ENCODE results near the gene PPP2R1B. TPM values are rescaled to one million over a fixed set of nuclear protein-coding genes. Genes with fewer than 3 reads are reported as not detected.
A peak's percentile ranks its signal among the peaks of the same experiment; 100 is the strongest.
"Not testable (repeated sequence)": the region's sequence is repeated elsewhere in the genome, so short reads cannot be mapped to it uniquely, and the experiment has no call there.

The PPP2R1B gene
- total RNA-seq, 2 experiments from 2014 or later: 39.1 to 53.9 TPM

- H3K4me1 Mint-ChIP-seq: peaks cover 4% of the 10 kb centered on the region
- H3K27me3 Mint-ChIP-seq: no peaks in the 10 kb centered on the region
- intact Hi-C loops (cut with DNase I, micrococcal nuclease): no loop called here
- no peak overlapping the region for H3K4me3 Mint-ChIP-seq
- DNase-seq (no peak), ATAC-seq (peak; percentile 23)
- no peak overlapping the region for H3K27ac Mint-ChIP-seq
- ChIA-PET CTCF (interaction anchor here (1.2 to 2.1 kb wide), 3 partner anchors 11 to 187 kb away, joined by 3 to 5 read pairs (median 3); no protein-coding TSS in a partner anchor), POLR2A (interaction anchor here (0.6 kb wide), 1 partner anchor 26 kb away, joined by 3 read pairs; no protein-coding TSS in a partner anchor)
- H3K36me3 Mint-ChIP-seq (ENCODE audit: low read depth): peaks cover 40% of the 10 kb centered on the region
- H3K9me3 Mint-ChIP-seq (ENCODE audit: low read depth): no peaks in the 10 kb centered on the region
These were observed 31.0 kb upstream of the PPP2R1B start for GRCh38 chr11:111797145-111797581.

GRCh38 chr11:111796696-111797095, 30.5 kb upstream of the PPP2R1B start:
- Mint-ChIP-seq H3K27ac (no peak overlapping the region), H3K4me1 (peaks cover 4% of the 10 kb centered on the region), H3K36me3 (ENCODE audit: low read depth) (peaks cover 35% of the 10 kb centered on the region), H3K27me3 (no peaks in the 10 kb centered on the region), H3K4me3 (no peak overlapping the region), H3K9me3 (ENCODE audit: low read depth) (no peaks in the 10 kb centered on the region)
- DNase-seq (no peak), ATAC-seq (no peak)
- intact Hi-C loops (cut with DNase I, micrococcal nuclease): no loop called here
- POLR2A ChIA-PET: interaction anchor here (0.6 kb wide), 1 partner anchor 26 kb away, joined by 3 read pairs; no protein-coding TSS in a partner anchor
- CTCF ChIA-PET: interaction anchor here (1.2 to 2.1 kb wide), 4 partner anchors 11 to 187 kb away, joined by 3 to 5 read pairs (median 3); no protein-coding TSS in a partner anchor

- intact Hi-C loops (cut with DNase I, micrococcal nuclease): no loop called here
- Mint-ChIP-seq H3K27me3 (no peaks in the 10 kb centered on the region), H3K4me3 (no peak overlapping the region), H3K4me1 (peaks cover 4% of the 10 kb centered on the region), H3K27ac (no peak overlapping the region), H3K36me3 (ENCODE audit: low read depth) (peaks cover 31% of the 10 kb centered on the region), H3K9me3 (ENCODE audit: low read depth) (no peaks in the 10 kb centered on the region)
- DNase-seq: no peak
- CTCF ChIA-PET: interaction anchor here (0.6 to 2.1 kb wide), 3 partner anchors 10 to 108 kb away, joined by 3 to 5 read pairs (median 3); no protein-coding TSS in a partner anchor
- POLR2A ChIA-PET: no interaction called here
- ATAC-seq: no peak
These were observed 29.3 kb upstream of the PPP2R1B start for GRCh38 chr11:111795334-111795985.

- CTCF ChIA-PET: interaction anchor here (2.1 kb wide), 1 partner anchor 17 kb away, joined by 9 read pairs; no protein-coding TSS in a partner anchor
- Mint-ChIP-seq H3K9me3 (ENCODE audit: low read depth) (no peaks in the 10 kb centered on the region), H3K27ac (no peak overlapping the region), H3K27me3 (no peaks in the 10 kb centered on the region), H3K36me3 (ENCODE audit: low read depth) (peaks cover 24% of the 10 kb centered on the region), H3K4me1 (peaks cover 4% of the 10 kb centered on the region), H3K4me3 (no peak overlapping the region)
- intact Hi-C loops (cut with DNase I, micrococcal nuclease): no loop called here
- DNase-seq: no peak
- POLR2A ChIA-PET: no interaction called here
- ATAC-seq: no peak
These were observed 27.7 kb upstream of the PPP2R1B start for GRCh38 chr11:111793863-111794262.

- DNase-seq (no peak), ATAC-seq (no peak)
- Mint-ChIP-seq H3K4me1 (peaks cover 4% of the 10 kb centered on the region), H3K27ac (no peak overlapping the region), H3K36me3 (ENCODE audit: low read depth) (peaks cover 18% of the 10 kb centered on the region), H3K4me3 (no peak overlapping the region), H3K9me3 (ENCODE audit: low read depth) (no peaks in the 10 kb centered on the region), H3K27me3 (no peaks in the 10 kb centered on the region)
- ChIA-PET POLR2A (no interaction called here), CTCF (interaction anchor here (0.8 to 2.1 kb wide), 4 partner anchors 16 to 231 kb away, joined by 3 to 9 read pairs (median 3); no protein-coding TSS in a partner anchor)
- intact Hi-C loops (cut with DNase I, micrococcal nuclease): no loop called here
These were observed 26.8 kb upstream of the PPP2R1B start for GRCh38 chr11:111792955-111793500.

- Mint-ChIP-seq H3K9me3 (ENCODE audit: low read depth) (no peaks in the 10 kb centered on the region), H3K4me3 (no peak overlapping the region), H3K4me1 (peaks cover 4% of the 10 kb centered on the region), H3K36me3 (ENCODE audit: low read depth) (peaks cover 11% of the 10 kb centered on the region), H3K27me3 (no peaks in the 10 kb centered on the region), H3K27ac (no peak overlapping the region)
- intact Hi-C loops (cut with DNase I, micrococcal nuclease): no loop called here
- CTCF ChIA-PET: interaction anchor here (1.0 to 2.1 kb wide), 3 partner anchors 15 to 205 kb away, joined by 3 to 9 read pairs (median 3); no protein-coding TSS in a partner anchor
- DNase-seq (no peak), ATAC-seq (no peak)
- POLR2A ChIA-PET: no interaction called here
These were observed 26.1 kb upstream of the PPP2R1B start for GRCh38 chr11:111792314-111792713.

- Mint-ChIP-seq H3K4me1 (no peaks in the 10 kb centered on the region), H3K27me3 (no peaks in the 10 kb centered on the region), H3K27ac (no peak overlapping the region), H3K4me3 (no peak overlapping the region), H3K9me3 (ENCODE audit: low read depth) (no peaks in the 10 kb centered on the region), H3K36me3 (ENCODE audit: low read depth) (no peaks in the 10 kb centered on the region)
- DNase-seq: no peak
- POLR2A ChIA-PET: no interaction called here
- CTCF ChIA-PET: interaction anchor here (0.6 to 1.0 kb wide), 3 partner anchors 11 to 497 kb away, joined by 3 to 4 read pairs (median 3); no protein-coding TSS in a partner anchor
- intact Hi-C loops (cut with DNase I, micrococcal nuclease): no loop called here
- no peak for ATAC-seq
These were observed 22.3 kb upstream of the PPP2R1B start for GRCh38 chr11:111788464-111788863.

- Mint-ChIP-seq H3K4me1 (no peaks in the 10 kb centered on the region), H3K9me3 (ENCODE audit: low read depth) (no peaks in the 10 kb centered on the region), H3K36me3 (ENCODE audit: low read depth) (no peaks in the 10 kb centered on the region), H3K4me3 (no peak overlapping the region), H3K27ac (no peak overlapping the region), H3K27me3 (no peaks in the 10 kb centered on the region)
- no peak for ATAC-seq
- ChIA-PET POLR2A (no interaction called here), CTCF (interaction anchor here (0.6 to 1.2 kb wide), 4 partner anchors 11 to 497 kb away, joined by 3 to 4 read pairs (median 3); no protein-coding TSS in a partner anchor)
- DNase-seq: no peak
- intact Hi-C loops (cut with DNase I, micrococcal nuclease): no loop called here
These were observed 21.9 kb upstream of the PPP2R1B start for GRCh38 chr11:111788051-111788450.

GRCh38 chr11:111785886-111786412, 19.8 kb upstream of the PPP2R1B start:
- ChIA-PET CTCF (interaction anchor here (0.8 to 1.6 kb wide), 2 partner anchors 9 to 199 kb away, joined by 3 to 4 read pairs; no protein-coding TSS in a partner anchor), POLR2A (interaction anchor here (0.6 kb wide), 1 partner anchor 26 kb away, joined by 3 read pairs; no protein-coding TSS in a partner anchor)
- Mint-ChIP-seq H3K4me3 (no peak overlapping the region), H3K27ac (no peak overlapping the region), H3K27me3 (no peaks in the 10 kb centered on the region), H3K9me3 (ENCODE audit: low read depth) (no peaks in the 10 kb centered on the region), H3K36me3 (ENCODE audit: low read depth) (no peaks in the 10 kb centered on the region), H3K4me1 (no peaks in the 10 kb centered on the region)
- ATAC-seq (no peak), DNase-seq (no peak)
- intact Hi-C loops (cut with DNase I, micrococcal nuclease): no loop called here

GRCh38 chr11:111785076-111785475, 18.9 kb upstream of the PPP2R1B start:
- DNase-seq (no peak), ATAC-seq (no peak)
- H3K4me3 Mint-ChIP-seq: no peak overlapping the region
- POLR2A ChIA-PET: no interaction called here
- CTCF ChIA-PET: interaction anchor here (1.6 kb wide), 1 partner anchor 198 kb away, joined by 4 read pairs; no protein-coding TSS in a partner anchor
- H3K36me3 Mint-ChIP-seq (ENCODE audit: low read depth): no peaks in the 10 kb centered on the region
- no peak overlapping the region for H3K27ac Mint-ChIP-seq
- intact Hi-C loops (cut with DNase I, micrococcal nuclease): no loop called here
- no peaks in the 10 kb centered on the region for H3K9me3 Mint-ChIP-seq (ENCODE audit: low read depth)
- no peaks in the 10 kb centered on the region for H3K27me3 Mint-ChIP-seq
- H3K4me1 Mint-ChIP-seq: no peaks in the 10 kb centered on the region

- H3K27me3 Mint-ChIP-seq; H3K36me3 Mint-ChIP-seq (ENCODE audit: low read depth); ATAC-seq; intact Hi-C loops (cut with DNase I, micrococcal nuclease); H3K27ac Mint-ChIP-seq; H3K9me3 Mint-ChIP-seq (ENCODE audit: low read depth); H3K4me1 Mint-ChIP-seq; DNase-seq; POLR2A ChIA-PET; H3K4me3 Mint-ChIP-seq: not testable (repeated sequence)
- CTCF ChIA-PET: interaction anchor here (0.7 kb wide), 1 partner anchor 238 kb away, joined by 4 read pairs; no protein-coding TSS in a partner anchor
These were observed 18.1 kb upstream of the PPP2R1B start for GRCh38 chr11:111784311-111784710.

Measured in activated CD4-positive, alpha-beta T cell treated with anti-CD3 and anti-CD28 coated beads for 36 hours (primary cell).